CD14-positive monocyte (primary cell): ENCODE results near the gene ST3GAL2. TPM values are rescaled to one million over a fixed set of nuclear protein-coding genes. Genes with fewer than 3 reads are reported as not detected.

ENCODE experiments used
- DNase-seq, 3 donors: peaks; one replicate each; pipeline ENCODE4 v3.0.0-alpha.2; 2011 to 2022
- H2AFZ ChIP-seq: 2 replicates; pipeline ENCODE4 v1.6.0; 2012; ENCODE audit warnings: mild to moderate bottlenecking, low read depth, low read length, inconsistent platforms; ENCODE audit not compliant: insufficient read depth, poor library complexity, severe bottlenecking
- H3K27ac ChIP-seq, 2 donors: 1 replicate in 1 of 2; 2 replicates in 1 of 2; pipeline ENCODE4 v1.5.1; 2012 to 2013; ENCODE audit warnings: low read length in 2 of 2, control low read depth in 1 of 2, inconsistent platforms in 1 of 2, low read depth in 1 of 2, mild to moderate bottlenecking in 1 of 2
- H3K27me3 ChIP-seq, 2 donors: one replicate each; pipeline versions ENCODE4 v1.6.0 to v1.6.1; 2011 to 2013; ENCODE audit warnings: low read length in 2 of 2; ENCODE audit not compliant: control insufficient read depth in 2 of 2, insufficient read depth in 2 of 2
- H3K36me3 ChIP-seq, 2 donors: replicated peaks in 1 of 2; 1 replicate in 1 of 2; 2 replicates in 1 of 2; pipeline versions ENCODE4 v1.5.1 to v1.6.1; 2012 to 2013; ENCODE audit warnings: low read length in 2 of 2, control low read depth in 1 of 2, inconsistent platforms in 1 of 2, mild to moderate bottlenecking in 1 of 2; ENCODE audit not compliant: insufficient read depth in 2 of 2, control insufficient read depth in 1 of 2
- H3K4me1 ChIP-seq, 2 donors: 1 replicate in 1 of 2; 2 replicates in 1 of 2; pipeline versions ENCODE4 v1.5.1 to v1.6.1; 2012 to 2013; ENCODE audit warnings: low read length in 2 of 2, control low read depth in 1 of 2, inconsistent platforms in 1 of 2, mild to moderate bottlenecking in 1 of 2, moderate library complexity in 1 of 2; ENCODE audit not compliant: insufficient read depth in 2 of 2, control insufficient read depth in 1 of 2
- H3K4me2 ChIP-seq: replicated peaks from 2 replicates; pipeline ENCODE3; 2012; ENCODE audit warnings: low read length, moderate library complexity, mild to moderate bottlenecking; ENCODE audit not compliant: poor library complexity, severe bottlenecking; ENCODE audit errors: extremely low read depth
- H3K4me3 ChIP-seq, 3 experiments: fragments of 200-600 bp in 1 of 3; sonication (generic) in 1 of 3; replicated peaks in 1 of 3; 1 replicate in 2 of 3; 2 replicates in 1 of 3; pipeline ENCODE4 v1.5.1; 2011 to 2013; ENCODE audit warnings: low read length in 3 of 3, mild to moderate bottlenecking in 3 of 3, control low read depth in 2 of 3, low read depth in 2 of 3, inconsistent platforms in 1 of 3, moderate library complexity in 1 of 3
- H3K79me2 ChIP-seq: 2 replicates; pipeline ENCODE4 v1.6.0; 2012; ENCODE audit warnings: mild to moderate bottlenecking, control low read depth, inconsistent platforms, low read length, moderate library complexity; ENCODE audit not compliant: insufficient read depth
- H3K9ac ChIP-seq: 2 replicates; pipeline ENCODE4 v1.6.0; 2017; ENCODE audit warnings: low read length, mild to moderate bottlenecking; ENCODE audit not compliant: insufficient read depth, poor library complexity, severe bottlenecking
- H3K9me3 ChIP-seq, 2 donors: replicated peaks in 1 of 2; 1 replicate in 1 of 2; 2 replicates in 1 of 2; pipeline versions ENCODE4 v1.5.1 to v1.6.1; 2012 to 2013; ENCODE audit warnings: low read length in 2 of 2, control low read depth in 1 of 2; ENCODE audit not compliant: control insufficient read depth in 1 of 2, insufficient read depth in 1 of 2
- H4K20me1 ChIP-seq: 2 replicates; pipeline ENCODE4 v1.6.0; 2012; ENCODE audit warnings: mild to moderate bottlenecking, low read length, control low read depth, moderate library complexity; ENCODE audit not compliant: insufficient read depth
- H3K27ac Mint-ChIP-seq, 7 donors: one replicate each; pipeline ENCODE4 v1.8.0; 2020; ENCODE audit warnings: mild to moderate bottlenecking in 7 of 7, mixed read lengths in 7 of 7, moderate library complexity in 6 of 7, inconsistent platforms in 2 of 7
- H3K27me3 Mint-ChIP-seq, 3 donors: one replicate each; pipeline ENCODE4 v1.8.0; 2021 to 2022; ENCODE audit warnings: low read depth in 3 of 3, mild to moderate bottlenecking in 3 of 3, mixed read lengths in 3 of 3, moderate library complexity in 3 of 3, inconsistent platforms in 1 of 3
- H3K36me3 Mint-ChIP-seq, 2 donors: one replicate each; pipeline ENCODE4 v1.8.0; 2020; ENCODE audit warnings: mixed read lengths in 2 of 2, inconsistent platforms in 1 of 2, mild to moderate bottlenecking in 1 of 2
- H3K4me1 Mint-ChIP-seq: one replicate; pipeline ENCODE4 v1.8.0; 2020; ENCODE audit warnings: mild to moderate bottlenecking, mixed read lengths
- H3K4me3 Mint-ChIP-seq, 2 donors: one replicate each; pipeline ENCODE4 v1.8.0; 2020; ENCODE audit warnings: mild to moderate bottlenecking in 2 of 2, mixed read lengths in 2 of 2, moderate library complexity in 1 of 2
- H3K9me3 Mint-ChIP-seq, 7 donors: one replicate each; pipeline ENCODE4 v1.8.0; 2020 to 2022; ENCODE audit warnings: mixed read lengths in 7 of 7, mild to moderate bottlenecking in 6 of 7, moderate library complexity in 6 of 7, inconsistent platforms in 2 of 7
- WGBS: methylation state at CpG from one replicate; pipeline ENCODE4 v1.1.5; 2013; ENCODE audit warnings: missing lambda C conversion rate; ENCODE audit not compliant: insufficient coverage; 5-methylcytosine and 5-hydroxymethylcytosine counted together
- intact Hi-C, 2 donors: fragments of 100-400 bp; cut with micrococcal nuclease; formaldehyde crosslinking; loops; one replicate each; pipeline versions ENCODE4 v1.15.0 to v1.15.1; 2023
- polyA plus RNA-seq, 3 donors: library from polyadenylated mRNA; depleted of rRNA in 1 of 3; unstranded in 2 of 3; stranded (reverse) in 1 of 3; fragments of 300-500 nt in 2 of 3; fragments of >200 nt in 1 of 3; fragmentation: Illumina TruSeq in 2 of 3; gene quantifications; 1 replicate in 2 of 3; 2 replicates in 1 of 3; pipeline ENCODE4 v1.2.3, GENCODE V29; 2012 to 2021
- TF ChIP-seq, protein P1 (sequence below): fragments of 200-600 bp; IDR thresholded peaks from one replicate; pipeline ENCODE4 v1.8.0; 2022; ENCODE audit warnings: antibody characterized with exemption, mild to moderate bottlenecking

ST3GAL2 gene
- polyA plus RNA-seq, 3 donors: 13.5 to 20.0 (median 18.4) TPM

- no peak overlapping the region for H3K4me3 ChIP-seq
- WGBS: 100% methylated on average over 2 of the region's 13 CpGs
- H3K4me1 ChIP-seq: peaks cover 23 to 30% of the 10 kb centered on the region in 2 donors
- Mint-ChIP-seq H3K4me3 (no peak overlapping the region), H3K9me3 (no peaks in the 10 kb centered on the region), H3K27me3 (peaks cover 0 to 3% (median 1%) of the 10 kb centered on the region in 3 donors), H3K36me3 (peaks cover 20 to 37% of the 10 kb centered on the region in 2 donors), H3K27ac (peak overlapping the region in 1 of 7 donors; percentile 8), H3K4me1 (peaks cover 25% of the 10 kb centered on the region)
- intact Hi-C loops: no loop called here
- H3K4me2 ChIP-seq: no peak overlapping the region
- H3K36me3 ChIP-seq: peaks cover 0 to 35% of the 10 kb centered on the region in 2 donors
- H3K79me2 ChIP-seq: peaks cover 15% of the 10 kb centered on the region
- no peak overlapping the region for H3K9ac ChIP-seq
- no peaks in the 10 kb centered on the region for H3K27me3 ChIP-seq
- H4K20me1 ChIP-seq: peaks cover 4% of the 10 kb centered on the region
- TF ChIP-seq, protein P1, sequence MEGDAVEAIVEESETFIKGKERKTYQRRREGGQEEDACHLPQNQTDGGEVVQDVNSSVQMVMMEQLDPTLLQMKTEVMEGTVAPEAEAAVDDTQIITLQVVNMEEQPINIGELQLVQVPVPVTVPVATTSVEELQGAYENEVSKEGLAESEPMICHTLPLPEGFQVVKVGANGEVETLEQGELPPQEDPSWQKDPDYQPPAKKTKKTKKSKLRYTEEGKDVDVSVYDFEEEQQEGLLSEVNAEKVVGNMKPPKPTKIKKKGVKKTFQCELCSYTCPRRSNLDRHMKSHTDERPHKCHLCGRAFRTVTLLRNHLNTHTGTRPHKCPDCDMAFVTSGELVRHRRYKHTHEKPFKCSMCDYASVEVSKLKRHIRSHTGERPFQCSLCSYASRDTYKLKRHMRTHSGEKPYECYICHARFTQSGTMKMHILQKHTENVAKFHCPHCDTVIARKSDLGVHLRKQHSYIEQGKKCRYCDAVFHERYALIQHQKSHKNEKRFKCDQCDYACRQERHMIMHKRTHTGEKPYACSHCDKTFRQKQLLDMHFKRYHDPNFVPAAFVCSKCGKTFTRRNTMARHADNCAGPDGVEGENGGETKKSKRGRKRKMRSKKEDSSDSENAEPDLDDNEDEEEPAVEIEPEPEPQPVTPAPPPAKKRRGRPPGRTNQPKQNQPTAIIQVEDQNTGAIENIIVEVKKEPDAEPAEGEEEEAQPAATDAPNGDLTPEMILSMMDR: no peak
- no peak overlapping the region for H2AFZ ChIP-seq
- H3K27ac ChIP-seq: no peak overlapping the region
- no peak for DNase-seq
- H3K9me3 ChIP-seq: no peaks in the 10 kb centered on the region
These were observed 59.9 kb downstream of the ST3GAL2 start for GRCh38 chr16:70378869-70379493.

GRCh38 chr16:70377782-70378181 is 61.1 kb downstream of the ST3GAL2 start:
- Histone ChIP-seq H3K27ac (no peak overlapping the region), H3K4me2 (no peak overlapping the region), H4K20me1 (peaks cover 4% of the 10 kb centered on the region), H3K27me3 (no peaks in the 10 kb centered on the region), H3K4me1 (peaks cover 23 to 30% of the 10 kb centered on the region in 2 donors), H3K4me3 (no peak overlapping the region), H3K9ac (no peak overlapping the region), H3K36me3 (peaks cover 8 to 38% of the 10 kb centered on the region in 2 donors), H3K9me3 (no peaks in the 10 kb centered on the region), H3K79me2 (peaks cover 15% of the 10 kb centered on the region), H2AFZ (no peak overlapping the region)
- Mint-ChIP-seq H3K4me3 (no peak overlapping the region), H3K4me1 (peaks cover 25% of the 10 kb centered on the region), H3K27ac (peak overlapping the region in 2 of 7 donors; percentile 8 to 48), H3K9me3 (no peaks in the 10 kb centered on the region), H3K27me3 (peaks cover 0 to 1% (median 1%) of the 10 kb centered on the region in 3 donors), H3K36me3 (peaks cover 17 to 43% of the 10 kb centered on the region in 2 donors)
- TF ChIP-seq, protein P1: no peak
- intact Hi-C loops: no loop called here
- no peak for DNase-seq
- WGBS: no CpG with 5 or more reads among the region's 2 CpGs
